Testis (tissue), 2 donors: ENCODE results near the gene ADAMTS13.

Experiments
- CTCF ChIP-seq, 3 experiments: fragments of 450-650 bp in 2 of 3; fragments of 200-600 bp in 1 of 3; sonication (generic) in 1 of 3; IDR thresholded peaks; one replicate each; pipeline ENCODE4 v1.5.1; 2016 to 2019; ENCODE audit warnings: antibody characterized with exemption in 3 of 3, mild to moderate bottlenecking in 2 of 3, moderate library complexity in 1 of 3
- POLR2A ChIP-seq: fragments of 450-650 bp; IDR thresholded peaks from one replicate; pipeline ENCODE4 v1.6.1; 2017; ENCODE audit warnings: antibody characterized with exemption, mild to moderate bottlenecking, moderate library complexity

- TF ChIP-seq CTCF (IDR thresholded peaks at IDR 0.05) (no peak), POLR2A (no peak)
These were observed 44.9 kb downstream of the ADAMTS13 start for GRCh38 chr9:133467101-133467500.
